Activated T-cell treated with anti-CD3 and anti-CD28 coated beads, Interleukin-2, amount 50 U/mL, for 4 hours (primary cell): ENCODE measurements around the gene TMEM132A. TPM values are rescaled to one million over a fixed set of nuclear protein-coding genes. Genes with fewer than 3 reads are reported as not detected.

Experiments used
- ATAC-seq, 2 donors: fragments of 200-7000 bp; cut with Tn5 transposase; one replicate each; pipeline ENCODE4 v1.10.0; 2021
- DNase-seq: peaks from one replicate; pipeline ENCODE4 v3.0.0-alpha.2; 2020
- H3K27me3 Mint-ChIP-seq: one replicate; pipeline ENCODE4 v1.8.0; 2021; ENCODE audit warnings: low read depth, mixed read lengths
- H3K36me3 Mint-ChIP-seq: one replicate; pipeline ENCODE4 v1.8.0; 2022; ENCODE audit warnings: mixed read lengths; ENCODE audit not compliant: insufficient read depth
- H3K4me1 Mint-ChIP-seq: one replicate; pipeline ENCODE4 v1.8.0; 2021; ENCODE audit warnings: low read depth, mixed read lengths
- H3K4me3 Mint-ChIP-seq: one replicate; pipeline ENCODE4 v1.8.0; 2021; ENCODE audit warnings: mild to moderate bottlenecking, moderate library complexity, mixed read lengths
- H3K9me3 Mint-ChIP-seq: one replicate; pipeline ENCODE4 v1.8.0; 2021; ENCODE audit warnings: mixed read lengths
- total RNA-seq, 3 donors: library from RNA; stranded (reverse); gene quantifications; one replicate each; pipeline ENCODE4 v1.2.1, GENCODE V29; 2021

The TMEM132A gene
- total RNA-seq, 3 donors from 2014 or later = 0.84 to 1.4 (median 1.4) TPM

DNA sequence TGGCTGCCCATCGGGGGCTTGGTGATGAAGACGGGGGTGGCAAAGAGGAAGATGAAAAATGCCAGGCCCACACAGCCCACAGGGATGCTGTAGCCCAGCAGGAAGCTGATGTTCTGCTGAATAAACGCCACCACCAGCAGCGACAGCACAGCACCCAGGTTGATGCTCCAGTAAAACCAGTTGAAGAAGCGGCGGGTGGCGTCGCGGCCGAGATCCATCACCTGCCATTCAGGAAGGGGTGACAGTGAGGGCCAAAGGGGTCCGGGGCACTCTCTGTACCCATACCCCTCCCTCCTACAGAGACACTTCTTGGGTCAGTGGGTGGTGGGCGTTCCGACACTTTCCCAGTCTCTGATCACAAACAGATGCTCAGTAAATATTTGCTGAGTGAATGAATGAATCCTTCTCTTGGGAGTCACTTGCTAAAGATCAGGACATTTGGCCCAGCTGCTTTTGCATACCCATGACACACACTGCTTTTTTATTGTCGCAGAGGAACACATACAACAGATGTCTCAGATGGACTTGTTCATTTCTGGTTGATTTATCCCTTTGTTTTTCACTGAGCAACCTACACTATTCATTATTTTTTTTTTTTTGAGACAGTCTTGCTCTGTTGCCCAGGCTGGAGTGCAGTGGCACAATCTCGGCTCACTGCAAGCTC lies 22.5 kb downstream of the TMEM132A start:
- H3K9me3 Mint-ChIP-seq = no peaks in the 10 kb centered on the region
- peaks cover 7% of the 10 kb centered on the region for H3K27me3 Mint-ChIP-seq
- H3K36me3 Mint-ChIP-seq = peaks cover 6% of the 10 kb centered on the region
- DNase-seq = no peak
- ATAC-seq = no peak
- peaks cover 14% of the 10 kb centered on the region for H3K4me1 Mint-ChIP-seq
- no peak overlapping the region for H3K4me3 Mint-ChIP-seq

DNA sequence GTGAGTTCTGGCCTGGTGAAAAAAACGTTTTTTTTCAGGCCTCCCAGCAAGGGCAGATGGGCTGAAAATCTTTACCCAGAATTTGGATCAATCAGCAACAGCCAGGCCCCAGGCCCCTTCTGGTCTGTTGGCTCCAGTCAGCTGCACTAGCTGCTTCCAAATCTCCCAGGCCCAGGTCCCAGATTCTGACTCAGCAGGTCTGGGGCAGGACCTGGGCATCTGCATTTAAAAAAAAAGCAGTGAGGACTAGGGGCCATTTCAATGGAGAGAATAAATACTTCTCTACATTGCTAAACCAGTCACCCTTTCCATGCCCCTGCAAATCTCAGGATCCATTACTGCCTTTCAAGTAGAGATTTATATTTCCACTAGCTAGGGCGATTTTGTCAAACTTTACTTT lies 23.4 kb downstream of the TMEM132A start:
- ATAC-seq = no peak
- DNase-seq = no peak
- H3K27me3 Mint-ChIP-seq = peaks cover 15% of the 10 kb centered on the region
- H3K4me1 Mint-ChIP-seq = peaks cover 22% of the 10 kb centered on the region
- no peaks in the 10 kb centered on the region for H3K9me3 Mint-ChIP-seq
- H3K4me3 Mint-ChIP-seq = no peak overlapping the region
- peaks cover 6% of the 10 kb centered on the region for H3K36me3 Mint-ChIP-seq

- H3K27me3 Mint-ChIP-seq = peaks cover 18% of the 10 kb centered on the region
- peaks cover 27% of the 10 kb centered on the region for H3K4me1 Mint-ChIP-seq
- DNase-seq (no peak), ATAC-seq (no peak)
- no peaks in the 10 kb centered on the region for H3K9me3 Mint-ChIP-seq
- no peak overlapping the region for H3K4me3 Mint-ChIP-seq
- peaks cover 6% of the 10 kb centered on the region for H3K36me3 Mint-ChIP-seq
Observed at GRCh38 chr11:60948250-60948649, 24.0 kb downstream of the TMEM132A start.

- Mint-ChIP-seq H3K4me3 (no peak overlapping the region), H3K9me3 (no peaks in the 10 kb centered on the region), H3K4me1 (peaks cover 25% of the 10 kb centered on the region), H3K27me3 (peaks cover 18% of the 10 kb centered on the region), H3K36me3 (peaks cover 4% of the 10 kb centered on the region)
- ATAC-seq = no peak
- DNase-seq = no peak
Observed at GRCh38 chr11:60950024-60950423, 25.8 kb downstream of the TMEM132A start.

GRCh38 chr11:60950933-60951605 lies 26.8 kb downstream of the TMEM132A start:
- H3K36me3 Mint-ChIP-seq = peaks cover 3% of the 10 kb centered on the region
- no peaks in the 10 kb centered on the region for H3K9me3 Mint-ChIP-seq
- peaks cover 25% of the 10 kb centered on the region for H3K4me1 Mint-ChIP-seq
- ATAC-seq (peak; percentile 52 to 57), DNase-seq (peak; percentile 20)
- H3K27me3 Mint-ChIP-seq = peaks cover 18% of the 10 kb centered on the region
- H3K4me3 Mint-ChIP-seq = peak overlapping the region; percentile 38

- ATAC-seq (peak; percentile 11 to 26), DNase-seq (no peak)
- H3K36me3 Mint-ChIP-seq = no peaks in the 10 kb centered on the region
- H3K27me3 Mint-ChIP-seq = peaks cover 18% of the 10 kb centered on the region
- peaks cover 25% of the 10 kb centered on the region for H3K4me1 Mint-ChIP-seq
- peak overlapping the region; percentile 75 for H3K4me3 Mint-ChIP-seq
- H3K9me3 Mint-ChIP-seq = no peaks in the 10 kb centered on the region
Observed at GRCh38 chr11:60951606-60951903, 27.3 kb downstream of the TMEM132A start.

GRCh38 chr11:60951904-60952741 lies 27.9 kb downstream of the TMEM132A start, which contains the start of gene SLC15A3:
TSS of gene SLC15A3 (minus strand) at chr11:60952176. CDS start at chr11:60951551, 625 bp downstream.
- Mint-ChIP-seq H3K27me3 (peaks cover 18% of the 10 kb centered on the region), H3K9me3 (no peaks in the 10 kb centered on the region), H3K4me3 (peak within 1 kb of the TSS; percentile 75), H3K36me3 (no peaks in the 10 kb centered on the region), H3K4me1 (peaks cover 25% of the 10 kb centered on the region)
- peak; percentile 30 for DNase-seq
- peak; percentile 44 to 56 for ATAC-seq

DNA sequence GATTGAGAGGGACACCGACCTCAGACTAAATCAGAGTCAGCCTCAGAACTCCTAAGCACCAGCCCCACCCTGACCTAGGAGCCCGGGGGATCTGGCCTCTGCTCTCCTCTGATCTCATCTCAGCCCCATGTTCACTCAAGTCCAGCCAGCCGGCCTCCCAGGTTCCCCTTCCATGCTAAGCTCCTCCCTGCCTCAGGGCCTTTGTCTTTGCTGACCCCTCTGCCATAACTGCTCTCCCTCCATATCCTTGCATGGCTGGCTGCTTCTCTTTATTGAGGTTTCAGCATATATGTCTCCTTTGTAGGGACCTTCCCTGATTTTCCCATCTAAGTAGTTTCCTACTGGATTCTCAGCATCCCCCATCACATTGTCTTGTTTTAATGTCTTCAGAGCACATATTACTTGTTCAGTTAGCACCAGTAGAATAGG lies 28.5 kb downstream of the TMEM132A start:
- Mint-ChIP-seq H3K4me3 (peak overlapping the region; percentile 75), H3K36me3 (no peaks in the 10 kb centered on the region)

GRCh38 chr11:60953781-60954180 lies 29.5 kb downstream of the TMEM132A start:
- no peak for DNase-seq
- H3K36me3 Mint-ChIP-seq = no peaks in the 10 kb centered on the region
- peaks cover 14% of the 10 kb centered on the region for H3K27me3 Mint-ChIP-seq

More for the DNA sequence above, 28.5 kb downstream of the TMEM132A start:
- DNase-seq (no peak), ATAC-seq (no peak)
- Mint-ChIP-seq H3K4me1 (peaks cover 25% of the 10 kb centered on the region), H3K9me3 (no peaks in the 10 kb centered on the region), H3K27me3 (peaks cover 18% of the 10 kb centered on the region)

GRCh38 chr11:60954421-60954820 lies 30.2 kb downstream of the TMEM132A start:
- no peaks in the 10 kb centered on the region for H3K9me3 Mint-ChIP-seq
- H3K27me3 Mint-ChIP-seq = peaks cover 13% of the 10 kb centered on the region
- DNase-seq (no peak), ATAC-seq (no peak)
- no peak overlapping the region for H3K4me3 Mint-ChIP-seq
- peaks cover 21% of the 10 kb centered on the region for H3K4me1 Mint-ChIP-seq
- H3K36me3 Mint-ChIP-seq = no peaks in the 10 kb centered on the region

More at GRCh38 chr11:60953781-60954180, 29.5 kb downstream of the TMEM132A start:
- Mint-ChIP-seq H3K4me1 (peaks cover 21% of the 10 kb centered on the region), H3K9me3 (no peaks in the 10 kb centered on the region), H3K4me3 (no peak overlapping the region)
- no peak for ATAC-seq

- peaks cover 10% of the 10 kb centered on the region for H3K27me3 Mint-ChIP-seq
- H3K9me3 Mint-ChIP-seq = no peaks in the 10 kb centered on the region
- DNase-seq (no peak), ATAC-seq (no peak)
- H3K4me1 Mint-ChIP-seq = peaks cover 17% of the 10 kb centered on the region
- H3K36me3 Mint-ChIP-seq = no peaks in the 10 kb centered on the region
- H3K4me3 Mint-ChIP-seq = no peak overlapping the region
Observed at GRCh38 chr11:60955571-60955970, 31.3 kb downstream of the TMEM132A start.

GRCh38 chr11:60957188-60957587 lies 32.9 kb downstream of the TMEM132A start:
- H3K9me3 Mint-ChIP-seq = no peaks in the 10 kb centered on the region
- peaks cover 11% of the 10 kb centered on the region for H3K4me1 Mint-ChIP-seq
- DNase-seq = no peak
- H3K27me3 Mint-ChIP-seq = peaks cover 6% of the 10 kb centered on the region
- H3K4me3 Mint-ChIP-seq = no peak overlapping the region
- no peak for ATAC-seq
- no peaks in the 10 kb centered on the region for H3K36me3 Mint-ChIP-seq

DNA sequence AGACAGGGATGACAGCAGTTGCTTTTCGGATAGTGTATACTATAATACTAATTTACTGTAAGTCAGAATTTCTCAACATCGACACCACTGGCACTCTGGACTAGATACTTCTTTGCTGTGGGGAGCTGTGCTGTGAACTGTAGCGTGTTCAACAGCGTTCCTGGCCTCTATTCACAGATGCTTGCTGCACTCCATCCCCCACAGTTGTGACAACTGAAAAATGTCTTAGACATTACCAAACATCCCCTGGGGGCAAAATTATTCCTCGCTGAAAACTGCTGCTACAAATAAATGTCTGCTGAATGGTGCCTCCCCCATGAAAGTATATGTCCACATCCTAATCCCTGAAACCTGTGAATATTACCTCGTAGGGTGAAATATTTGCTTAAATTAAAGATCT lies 35.2 kb downstream of the TMEM132A start:
- Mint-ChIP-seq H3K4me3 (no peak overlapping the region), H3K36me3 (no peaks in the 10 kb centered on the region), H3K9me3 (no peaks in the 10 kb centered on the region), H3K27me3 (no peaks in the 10 kb centered on the region), H3K4me1 (no peaks in the 10 kb centered on the region)
- DNase-seq (no peak), ATAC-seq (no peak)

DNA sequence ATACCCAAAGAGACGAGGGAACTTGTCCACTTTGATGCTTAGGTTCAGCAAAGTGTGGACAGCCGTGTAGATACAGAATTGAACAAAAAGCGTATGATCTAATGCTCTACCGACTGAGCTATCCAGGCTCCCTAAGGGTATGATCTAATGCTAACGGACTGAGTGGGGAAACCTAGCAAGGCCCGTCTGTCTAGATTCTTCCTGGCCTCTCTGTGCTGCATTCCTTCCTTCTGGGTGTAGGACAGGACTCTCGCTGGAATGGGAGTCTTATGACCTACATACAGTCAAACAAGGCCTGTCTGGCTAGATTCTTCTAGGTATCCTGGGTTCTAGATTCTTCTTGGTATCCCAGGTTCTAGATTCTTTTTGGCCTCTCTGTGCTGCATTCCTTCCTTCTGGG lies 36.1 kb downstream of the TMEM132A start:
- Mint-ChIP-seq H3K27me3 (no peaks in the 10 kb centered on the region), H3K9me3 (no peaks in the 10 kb centered on the region), H3K4me3 (no peak overlapping the region), H3K4me1 (no peaks in the 10 kb centered on the region), H3K36me3 (no peaks in the 10 kb centered on the region)
- DNase-seq (no peak), ATAC-seq (no peak)
